GM12878 (cell line): ENCODE data around the gene TRIM49B. TPM values are rescaled to one million over a fixed set of nuclear protein-coding genes. Genes with fewer than 3 reads are reported as not detected.
"Not testable (repeated sequence)": the region's sequence is repeated elsewhere in the genome, so short reads cannot be mapped to it uniquely, and the experiment has no call there.

Experiments
- ATAC-seq: fragments of 200-7000 bp; cut with Tn5 transposase; 3 replicates; pipeline ENCODE4 v1.9.1; 2020; ENCODE audit warnings: mild to moderate bottlenecking, moderate library complexity
- Bru-seq: library from RNA; stranded (reverse); fragments of 400-500 nt; gene quantifications from one replicate; lab custom pipeline; 2021; lab: Mats Ljungman, UMichigan
- BruChase-seq, 2 experiments: library from RNA; stranded (reverse); fragments of 400-500 nt; gene quantifications; one replicate each; lab custom pipeline; 2021; lab: Mats Ljungman, UMichigan
- BruUV-seq: library from RNA; stranded (reverse); fragments of 400-500 nt; replicated peaks from 2 replicates; lab custom pipeline; 2021; lab: Mats Ljungman, UMichigan
- CTCF ChIA-PET: fragments of 300-600 bp; sonication (Branson Sonifier 250); formaldehyde crosslinking; extraction: SDS; loops from one replicate; lab custom pipeline; 2021; ENCODE audit warnings: inconsistent platforms; lab: Yijun Ruan, JAX
- POLR2A ChIA-PET: fragments of 350-600 bp; formaldehyde crosslinking; extraction: SDS; loops from one replicate; lab custom pipeline; 2021; ENCODE audit warnings: inconsistent platforms; lab: Charles Lee
- RAD21 ChIA-PET: fragments of 300-600 bp; sonication (Branson Sonifier 250); formaldehyde crosslinking; loops from one replicate; lab custom pipeline; 2023; ENCODE audit warnings: antibody characterized with exemption; ENCODE audit not compliant: unreplicated experiment; lab: Charles Lee
- SMC1A ChIA-PET: fragments of 300-600 bp; sonication (Branson Sonifier 250); formaldehyde crosslinking; loops from one replicate; lab custom pipeline; 2023; ENCODE audit not compliant: unreplicated experiment, uncharacterized antibody; lab: Charles Lee
- DNase-seq: peaks from one replicate; pipeline ENCODE4 v3.0.0-alpha.2; 2011; ENCODE audit warnings: low read depth, low spot score
- FAIRE-seq: peaks from 3 replicates; lab custom pipeline; 2011; peaks lifted over from hg19 to GRCh38; lab: Jason Lieb, UNC
- H2AFZ ChIP-seq: 2 replicates; pipeline ENCODE4 v1.6.0; 2011; ENCODE audit warnings: low read depth, low read length, control low read depth; ENCODE audit not compliant: control insufficient read depth
- H3K27ac ChIP-seq: 2 replicates; pipeline ENCODE4 v1.5.1; 2011; ENCODE audit warnings: control low read depth; ENCODE audit not compliant: control insufficient read depth, insufficient read depth
- H3K27me3 ChIP-seq, 2 experiments: replicated peaks in 1 of 2; 2 replicates each; pipeline versions ENCODE4 v1.6.0 to v1.6.1; 2011; ENCODE audit warnings: low read length in 1 of 2; ENCODE audit not compliant: control insufficient read depth in 2 of 2, insufficient read depth in 2 of 2
- H3K36me3 ChIP-seq, 2 experiments: 2 replicates each; pipeline ENCODE4 v1.5.1; 2011; ENCODE audit warnings: low read length in 1 of 2; ENCODE audit not compliant: control insufficient read depth in 2 of 2, insufficient read depth in 2 of 2
- H3K4me1 ChIP-seq: 2 replicates; pipeline ENCODE4 v1.6.1; 2011; ENCODE audit warnings: mild to moderate bottlenecking, low read length, moderate library complexity, mixed read lengths; ENCODE audit not compliant: control insufficient read depth, insufficient read depth
- H3K4me2 ChIP-seq: 2 replicates; pipeline ENCODE4 v1.6.0; 2011; ENCODE audit warnings: control low read depth; ENCODE audit not compliant: control insufficient read depth, insufficient read depth
- H3K4me3 ChIP-seq: fragments of 200-600 bp; sonication (generic); 2 replicates; pipeline ENCODE4 v1.5.1; 2016
- H3K79me2 ChIP-seq: 2 replicates; pipeline ENCODE4 v1.6.0; 2011; ENCODE audit warnings: low read length; ENCODE audit not compliant: control insufficient read depth, insufficient read depth
- H3K9ac ChIP-seq: 2 replicates; pipeline ENCODE4 v1.8.0; 2011; ENCODE audit warnings: low read length, control low read depth, mixed read lengths; ENCODE audit not compliant: control insufficient read depth, insufficient read depth
- H3K9me3 ChIP-seq: replicated peaks from 3 replicates; pipeline ENCODE4 v1.5.1; 2011; ENCODE audit warnings: mild to moderate bottlenecking, low read length; ENCODE audit not compliant: control insufficient read depth, insufficient read depth
- H4K20me1 ChIP-seq: 2 replicates; pipeline ENCODE4 v1.6.0; 2011; ENCODE audit not compliant: control insufficient read depth, insufficient read depth
- WGBS: methylation state at CpG from one replicate; pipeline ENCODE4 v1.1.6; 2016; ENCODE audit warnings: low lambda C conversion rate; ENCODE audit not compliant: insufficient replicate concordance, insufficient coverage; ENCODE audit errors: missing lambda C conversion rate; 5-methylcytosine and 5-hydroxymethylcytosine counted together
- in situ Hi-C: fragments of 300-500 bp; cut with MboI; formaldehyde crosslinking; loops from 9 replicates; pipeline ENCODE4 v1.14.3; 2018; ENCODE audit warnings: mixed read lengths
- intact Hi-C: fragments of 100-400 bp; cut with micrococcal nuclease; formaldehyde crosslinking; loops from one replicate; pipeline ENCODE4 v1.14.2; 2022; ENCODE audit not compliant: unreplicated experiment
- long read RNA-seq, 2 experiments: library from polyadenylated mRNA; unstranded; transcript quantifications; one replicate each; pipeline ENCODE4 v2.0.0, GENCODE V29; 2019 to 2020
- polyA minus RNA-seq, 3 experiments: library from RNA; depleted of rRNA, polyadenylated mRNA; stranded (reverse); fragments of >200 nt; gene quantifications; 2 replicates each; pipeline ENCODE4 v1.2.3, GENCODE V29; 2011
- polyA plus RNA-seq, 11 experiments: library from polyadenylated mRNA; depleted of rRNA in 4 of 11; unstranded in 6 of 11; stranded (reverse) in 5 of 11; fragments of >200 nt; fragmentation: Nextera tagmentation in 4 of 11; fragmentation: Illumina TruSeq in 1 of 11; extraction: Ambion mirVana in 4 of 11; extraction: Trizol in 1 of 11; gene quantifications; 1 replicate in 1 of 11; 2 replicates in 10 of 11; pipeline versions ENCODE4 v1.2.1 to v1.2.3, GENCODE V29; 2011 to 2016; ENCODE audit warnings: inconsistent platforms in 2 of 11, missing spikeins in 2 of 11, low read depth in 1 of 11
- total RNA-seq, 4 experiments: library from RNA; depleted of rRNA in 3 of 4; stranded (reverse); fragments of >200 nt in 3 of 4; fragmentation: Illumina TruSeq in 1 of 4; extraction: Trizol in 1 of 4; gene quantifications; 2 replicates each; pipeline versions ENCODE4 v1.2.1 to v1.2.3, GENCODE V29; 2013 to 2021

Gene TRIM49B, protein sequence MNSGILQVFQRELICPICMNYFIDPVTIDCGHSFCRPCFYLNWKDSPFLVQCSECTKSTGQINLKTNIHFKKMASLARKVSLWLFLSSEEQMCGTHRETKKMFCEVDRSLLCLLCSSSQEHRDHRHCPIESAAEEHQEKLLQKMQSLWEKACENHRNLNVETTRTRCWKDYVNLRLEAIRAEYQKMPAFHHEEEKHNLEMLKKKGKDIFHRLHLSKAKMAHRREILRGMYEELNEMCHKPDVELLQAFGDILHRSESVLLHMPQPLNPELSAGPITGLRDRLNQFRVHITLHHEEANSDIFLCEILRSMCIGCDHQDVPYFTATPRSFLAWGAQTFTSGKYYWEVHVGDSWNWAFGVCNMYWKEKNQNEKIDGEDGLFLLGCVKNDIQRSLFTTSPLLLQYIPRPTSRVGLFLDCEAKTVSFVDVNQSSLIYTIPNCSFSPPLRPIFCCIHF
- total RNA-seq (2013; cell fraction: nucleolus; rRNA removed), result not detected in 2 replicates
- total RNA-seq (2014; rRNA removed) (not detected in 2 replicates), total RNA-seq (2014; rRNA removed; fragmentation: Illumina TruSeq; extraction: Trizol) (not detected in 2 replicates), total RNA-seq (2021) (not detected in 2 replicates), polyA plus RNA-seq (2011; rRNA removed) (not detected in 2 replicates), polyA plus RNA-seq (2014; fragmentation: Illumina TruSeq; extraction: Trizol) (not detected in 2 replicates), polyA plus RNA-seq (2014; fragmentation: Nextera tagmentation; extraction: Ambion mirVana) (not detected), polyA plus RNA-seq (2014; rRNA removed) (not detected in 2 replicates), polyA plus RNA-seq (2016; fragmentation: Nextera tagmentation; extraction: Ambion mirVana) (not detected), polyA minus RNA-seq (2011; rRNA and poly(A)+ RNA removed) (not detected in 2 replicates), Bru-seq, nascent RNA (not detected), BruChase-seq, experiment 1, labeled RNA remaining after a 6-hour chase (not detected), BruChase-seq, experiment 2, labeled RNA remaining after a 2-hour chase (not detected)
- polyA plus RNA-seq (2011; ENCODE audit: low read depth), result not detected
- not detected in 2 replicates for polyA plus RNA-seq (2011; cell fraction: cytosol; rRNA removed)
- not detected in 2 replicates for polyA plus RNA-seq (2011; cell fraction: nucleus; rRNA removed)
- polyA plus RNA-seq (2012), result not detected in 2 replicates
- not detected in 2 replicates for polyA minus RNA-seq (2011; cell fraction: cytosol; rRNA and poly(A)+ RNA removed)
- polyA minus RNA-seq (2011; cell fraction: nucleus; rRNA and poly(A)+ RNA removed), result not detected in 2 replicates
- long read RNA-seq, experiment 1, result 0 reads
- long read RNA-seq, experiment 2, result 0 reads

DNA sequence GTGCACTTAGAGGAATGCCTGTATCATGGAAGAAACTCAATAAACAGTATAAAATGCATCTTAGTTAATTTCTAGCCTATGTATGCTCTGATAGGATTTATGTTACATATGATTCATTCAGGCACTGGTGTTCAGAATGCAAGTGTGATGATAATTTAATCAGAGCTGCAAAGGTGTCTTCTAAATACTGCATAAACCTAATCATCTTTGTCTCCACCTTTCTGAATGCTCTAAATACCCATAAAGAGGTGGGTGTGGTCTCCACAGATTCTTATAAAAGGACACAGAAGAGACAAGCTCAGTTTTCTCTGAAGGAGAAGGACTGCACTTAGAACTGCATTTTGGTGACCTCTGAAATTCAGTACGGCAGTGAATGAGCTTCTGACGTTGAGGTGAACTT lies at the start of gene TRIM49B:
TRIM49B (plus strand) TSS at position 301 of the 400 bp plus-strand sequence. CDS start 2,777 bp downstream, outside the sequence.
- DNase-seq, H3K4me2 ChIP-seq, H2AFZ ChIP-seq, H3K79me2 ChIP-seq, H3K9me3 ChIP-seq, H3K36me3 ChIP-seq, H3K9ac ChIP-seq, RAD21 ChIA-PET, H3K4me1 ChIP-seq, H4K20me1 ChIP-seq, SMC1A ChIA-PET, ATAC-seq, H3K27me3 ChIP-seq, in situ Hi-C loops, H3K27ac ChIP-seq, POLR2A ChIA-PET, intact Hi-C loops, BruUV-seq, H3K4me3 ChIP-seq, CTCF ChIA-PET, FAIRE-seq: not testable (repeated sequence)
- 0% methylated on average over 2 of the region's 2 CpGs for WGBS

DNA sequence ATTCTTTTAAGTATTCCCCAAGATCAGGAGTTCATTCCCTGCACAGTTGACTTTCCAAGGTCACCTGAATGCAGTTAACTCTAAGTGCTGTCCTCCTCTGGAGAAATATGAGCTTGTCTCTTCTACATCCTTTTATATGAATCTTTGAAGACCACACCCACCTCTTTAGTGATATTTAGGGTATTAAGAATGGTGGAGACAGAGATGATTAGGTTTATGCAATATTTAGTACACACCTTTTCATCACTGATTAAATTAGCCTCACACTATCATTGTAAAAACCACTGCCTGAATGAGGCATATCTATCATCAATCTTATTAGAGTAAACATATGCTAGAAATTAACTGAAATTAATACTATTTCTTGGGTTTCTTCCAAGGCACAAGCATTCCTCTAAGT lies 44.8 kb upstream of the TRIM49B start, which contains the start of gene TRIM51G:
TRIM51G (minus strand) TSS at position 101 of the 400 bp plus-strand sequence. CDS start 2,190 bp downstream, outside the sequence.
- H3K27ac ChIP-seq, in situ Hi-C loops, H3K9ac ChIP-seq, RAD21 ChIA-PET, FAIRE-seq, H3K4me2 ChIP-seq, DNase-seq, H4K20me1 ChIP-seq, H3K9me3 ChIP-seq, CTCF ChIA-PET, POLR2A ChIA-PET, SMC1A ChIA-PET, H3K27me3 ChIP-seq, H3K36me3 ChIP-seq, BruUV-seq, ATAC-seq, H3K79me2 ChIP-seq, intact Hi-C loops, H2AFZ ChIP-seq, H3K4me3 ChIP-seq, H3K4me1 ChIP-seq: not testable (repeated sequence)

DNA sequence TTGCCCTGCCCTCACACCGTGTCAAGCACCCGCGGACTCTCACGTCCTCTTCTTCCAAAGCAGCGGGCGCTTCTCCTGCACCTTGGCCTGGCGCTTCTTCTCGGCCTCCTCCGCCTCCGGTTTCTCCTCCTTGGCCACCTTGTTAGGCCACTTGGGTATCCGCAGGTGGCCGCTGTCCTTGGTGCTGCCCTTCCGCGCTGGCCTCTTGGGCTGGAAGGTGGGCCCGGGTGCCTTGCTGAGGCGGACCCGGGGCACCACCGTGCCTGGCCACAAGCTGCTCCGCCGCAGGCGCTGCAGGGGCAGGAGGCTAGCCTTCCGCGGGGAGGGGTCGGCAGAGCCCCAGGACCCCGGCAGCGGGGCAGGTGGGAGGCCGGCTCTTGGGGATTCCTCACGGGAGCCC lies 19.6 kb downstream of the TRIM49B start:
- 75% methylated on average over 10 of the region's 28 CpGs for WGBS
- H3K27me3 ChIP-seq, CTCF ChIA-PET, H3K27ac ChIP-seq, H3K4me2 ChIP-seq, RAD21 ChIA-PET, H2AFZ ChIP-seq, ATAC-seq, SMC1A ChIA-PET, H3K9ac ChIP-seq, intact Hi-C loops, H3K79me2 ChIP-seq, BruUV-seq, POLR2A ChIA-PET, H3K36me3 ChIP-seq, H3K4me1 ChIP-seq, H3K4me3 ChIP-seq, in situ Hi-C loops, FAIRE-seq, DNase-seq, H4K20me1 ChIP-seq, H3K9me3 ChIP-seq: not testable (repeated sequence)
